Thoracic aorta (tissue), 2 donors: ENCODE results near the gene LYRM9. TPM values are rescaled to one million over a fixed set of nuclear protein-coding genes. Genes with fewer than 3 reads are reported as not detected.

Experiments used
- ATAC-seq: fragments of 150-250 bp; one replicate; pipeline ENCODE4 v1.8.0; 2017; ENCODE audit warnings: low read depth; ENCODE audit not compliant: insufficient number of reproducible peaks, low FRiP score
- DNase-seq: peaks from one replicate; pipeline ENCODE4 v3.0.0-alpha.2; 2020; ENCODE audit warnings: low spot score
- H3K27ac ChIP-seq, 2 donors: fragments of 200-600 bp; sonication (generic); 1 replicate in 1 of 2; 2 replicates in 1 of 2; pipeline ENCODE4 v1.5.1; 2016; ENCODE audit warnings: mild to moderate bottlenecking in 2 of 2, moderate library complexity in 2 of 2
- H3K27me3 ChIP-seq: fragments of 200-600 bp; sonication (generic); replicated peaks from 2 replicates; pipeline ENCODE4 v1.6.0; 2016; ENCODE audit warnings: mild to moderate bottlenecking; ENCODE audit not compliant: insufficient read depth
- H3K36me3 ChIP-seq: fragments of 200-600 bp; sonication (generic); one replicate; pipeline ENCODE4 v1.5.1; 2016
- H3K4me1 ChIP-seq, 2 donors: fragments of 200-600 bp; sonication (generic); 1 replicate in 1 of 2; 2 replicates in 1 of 2; pipeline versions ENCODE4 v1.5.1 to v1.6.0; 2016; ENCODE audit warnings: low read depth in 2 of 2, mild to moderate bottlenecking in 1 of 2; ENCODE audit not compliant: control insufficient read depth in 1 of 2
- H3K4me3 ChIP-seq: fragments of 200-600 bp; sonication (generic); 2 replicates; pipeline ENCODE4 v1.5.1; 2016; ENCODE audit warnings: mild to moderate bottlenecking
- H3K9me3 ChIP-seq: fragments of 200-600 bp; sonication (generic); 2 replicates; pipeline ENCODE4 v1.5.1; 2016
- CTCF ChIP-seq: fragments of 200-600 bp; sonication (generic); IDR thresholded peaks from one replicate; pipeline ENCODE4 v1.5.1; 2019; ENCODE audit warnings: antibody characterized with exemption
- total RNA-seq, 2 donors: library from RNA; depleted of rRNA; stranded (reverse); fragments of >200 nt; gene quantifications; one replicate each; pipeline versions ENCODE4 v1.1.0 to v1.2.3, GENCODE V29; 2016

LYRM9 gene
- total RNA-seq, 2 donors from 2014 or later, result 10.6 to 27.2 TPM

GRCh38 chr17:27921599-27921998 is 28.4 kb upstream of the LYRM9 start:
- ATAC-seq (no peak), DNase-seq (no peak)
- Histone ChIP-seq H3K36me3 (no peaks in the 10 kb centered on the region), H3K27ac (no peak overlapping the region), H3K27me3 (no peaks in the 10 kb centered on the region), H3K9me3 (peaks cover 3% of the 10 kb centered on the region), H3K4me3 (no peak overlapping the region), H3K4me1 (no peaks in the 10 kb centered on the region)
- no peak for TF ChIP-seq CTCF

- no peak for TF ChIP-seq CTCF
- H3K27me3 ChIP-seq, result no peaks in the 10 kb centered on the region
- no peak overlapping the region for H3K4me3 ChIP-seq
- H3K9me3 ChIP-seq, result peaks cover 3% of the 10 kb centered on the region
- H3K36me3 ChIP-seq, result no peaks in the 10 kb centered on the region
- ATAC-seq, result no peak
- no peaks in the 10 kb centered on the region for H3K4me1 ChIP-seq
- no peak overlapping the region for H3K27ac ChIP-seq
- DNase-seq, result no peak
Observed at GRCh38 chr17:27921077-27921476, 27.9 kb upstream of the LYRM9 start.

- no peak overlapping the region for H3K27ac ChIP-seq
- DNase-seq (no peak), ATAC-seq (no peak)
- H3K36me3 ChIP-seq, result no peaks in the 10 kb centered on the region
- H3K4me3 ChIP-seq, result no peak overlapping the region
- H3K4me1 ChIP-seq, result no peaks in the 10 kb centered on the region
- H3K9me3 ChIP-seq, result peaks cover 3% of the 10 kb centered on the region
- no peaks in the 10 kb centered on the region for H3K27me3 ChIP-seq
- no peak for TF ChIP-seq CTCF
Observed at GRCh38 chr17:27920569-27920968, 27.4 kb upstream of the LYRM9 start.

- Histone ChIP-seq H3K27ac (no peak overlapping the region), H3K9me3 (no peaks in the 10 kb centered on the region), H3K36me3 (no peaks in the 10 kb centered on the region), H3K4me3 (no peak overlapping the region), H3K27me3 (no peaks in the 10 kb centered on the region), H3K4me1 (no peaks in the 10 kb centered on the region)
- ATAC-seq (no peak), DNase-seq (no peak)
- no peak for TF ChIP-seq CTCF
Observed at GRCh38 chr17:27919079-27919478, 25.9 kb upstream of the LYRM9 start.

GRCh38 chr17:27918498-27918897 is 25.3 kb upstream of the LYRM9 start:
- ATAC-seq (no peak), DNase-seq (no peak)
- Histone ChIP-seq H3K27ac (no peak overlapping the region), H3K9me3 (no peaks in the 10 kb centered on the region), H3K27me3 (no peaks in the 10 kb centered on the region), H3K4me1 (no peaks in the 10 kb centered on the region), H3K4me3 (no peak overlapping the region), H3K36me3 (no peaks in the 10 kb centered on the region)
- TF ChIP-seq CTCF, result no peak
